ENCODE results near the gene MBD1. TPM values are rescaled to one million over a fixed set of nuclear protein-coding genes. Genes with fewer than 3 reads are reported as not detected.

Gene MBD1, protein sequence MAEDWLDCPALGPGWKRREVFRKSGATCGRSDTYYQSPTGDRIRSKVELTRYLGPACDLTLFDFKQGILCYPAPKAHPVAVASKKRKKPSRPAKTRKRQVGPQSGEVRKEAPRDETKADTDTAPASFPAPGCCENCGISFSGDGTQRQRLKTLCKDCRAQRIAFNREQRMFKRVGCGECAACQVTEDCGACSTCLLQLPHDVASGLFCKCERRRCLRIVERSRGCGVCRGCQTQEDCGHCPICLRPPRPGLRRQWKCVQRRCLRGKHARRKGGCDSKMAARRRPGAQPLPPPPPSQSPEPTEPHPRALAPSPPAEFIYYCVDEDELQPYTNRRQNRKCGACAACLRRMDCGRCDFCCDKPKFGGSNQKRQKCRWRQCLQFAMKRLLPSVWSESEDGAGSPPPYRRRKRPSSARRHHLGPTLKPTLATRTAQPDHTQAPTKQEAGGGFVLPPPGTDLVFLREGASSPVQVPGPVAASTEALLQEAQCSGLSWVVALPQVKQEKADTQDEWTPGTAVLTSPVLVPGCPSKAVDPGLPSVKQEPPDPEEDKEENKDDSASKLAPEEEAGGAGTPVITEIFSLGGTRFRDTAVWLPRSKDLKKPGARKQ
- 32.3 to 37.5 TPM (median 34.3 TPM) in 5 replicates for total RNA-seq (2022; extraction: Qiagen RNA extraction; ENCODE audit: low read depth)

DNA sequence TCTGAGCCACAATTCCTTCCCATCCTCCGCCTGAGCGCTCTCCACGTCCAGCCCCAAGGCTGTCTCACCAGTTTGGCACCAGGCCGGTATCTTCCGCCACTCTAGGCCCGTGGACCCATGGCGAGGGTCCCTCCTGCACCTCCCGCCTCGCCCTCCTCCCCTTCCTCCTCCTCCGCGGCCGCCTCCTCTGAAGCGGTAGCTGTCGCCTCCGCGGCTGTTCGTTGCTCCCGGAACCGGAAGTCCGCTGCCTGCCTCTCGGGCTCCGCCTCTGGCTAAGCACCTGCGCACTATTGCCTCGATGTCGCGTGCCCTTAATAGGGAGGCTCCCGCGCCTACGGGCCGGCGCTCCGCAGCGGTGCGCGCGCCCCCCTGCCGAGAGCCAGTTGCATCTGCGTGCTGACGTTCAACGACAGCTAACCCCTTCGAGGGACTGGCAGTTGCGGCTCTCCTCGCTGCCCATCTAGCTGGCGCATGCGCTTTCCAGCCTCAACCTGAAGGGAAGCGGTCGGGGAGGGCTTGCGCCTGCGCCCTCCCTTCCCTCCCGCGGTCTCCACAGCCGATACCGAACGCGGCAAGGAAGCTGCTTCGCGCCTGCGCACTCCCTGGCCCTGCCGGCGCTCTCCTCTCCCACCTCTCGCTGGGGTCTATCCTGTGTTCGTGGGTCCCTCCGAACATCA lies at the start of gene MBD1:
Gene MBD1, minus strand, starts transcription at position 229 of the 677 bp plus-strand sequence. CDS start 1,531 bp downstream, outside the sequence.

DNA sequence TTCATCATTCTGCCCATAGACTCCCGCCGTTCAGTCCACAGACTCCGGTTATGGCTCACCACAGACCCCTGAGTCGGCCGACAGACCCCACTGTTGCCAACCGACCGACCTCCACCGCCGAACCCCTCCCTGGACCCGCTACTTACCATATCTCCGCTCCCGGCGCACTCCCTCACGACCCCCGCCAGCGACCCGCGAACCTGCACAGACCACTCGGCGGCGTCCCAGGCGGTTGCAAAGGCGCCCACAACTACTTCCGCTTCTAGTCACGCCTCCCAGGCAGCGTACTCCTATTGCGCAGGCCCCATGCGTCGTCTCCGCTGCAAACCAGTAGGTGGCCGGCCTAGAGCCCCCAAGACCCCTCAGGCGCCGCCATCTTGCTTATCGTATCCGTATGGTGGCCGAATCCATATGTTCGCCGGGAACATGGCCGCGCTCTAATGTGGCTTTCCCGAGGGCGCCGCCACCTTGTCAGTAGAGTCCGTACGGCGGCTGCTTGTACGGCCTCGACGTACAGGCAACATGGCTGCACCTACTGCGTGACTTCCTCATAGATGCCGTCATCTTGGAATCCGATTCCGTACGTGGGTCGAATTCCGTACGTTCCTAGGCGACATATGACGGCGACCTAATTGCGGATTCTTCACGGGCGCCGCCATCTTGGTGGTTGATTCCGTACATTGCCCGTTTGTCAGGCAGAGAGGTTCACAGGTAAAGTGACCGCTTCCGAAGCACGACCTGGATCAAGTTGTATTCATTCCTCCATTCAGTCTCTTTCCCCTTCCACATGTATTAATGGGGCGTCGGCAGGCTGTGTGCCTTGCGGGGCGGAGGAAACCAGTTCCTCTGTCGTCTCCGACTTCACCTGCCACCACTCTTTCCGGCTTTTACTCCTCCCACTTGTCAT lies 6.4 kb upstream of the MBD1 start, which contains the start of gene CXXC1:
Gene CXXC1, minus strand, starts transcription at position 252 of the 907 bp plus-strand sequence. Its CDS starts 103 bp downstream, at position 149.

DNA sequence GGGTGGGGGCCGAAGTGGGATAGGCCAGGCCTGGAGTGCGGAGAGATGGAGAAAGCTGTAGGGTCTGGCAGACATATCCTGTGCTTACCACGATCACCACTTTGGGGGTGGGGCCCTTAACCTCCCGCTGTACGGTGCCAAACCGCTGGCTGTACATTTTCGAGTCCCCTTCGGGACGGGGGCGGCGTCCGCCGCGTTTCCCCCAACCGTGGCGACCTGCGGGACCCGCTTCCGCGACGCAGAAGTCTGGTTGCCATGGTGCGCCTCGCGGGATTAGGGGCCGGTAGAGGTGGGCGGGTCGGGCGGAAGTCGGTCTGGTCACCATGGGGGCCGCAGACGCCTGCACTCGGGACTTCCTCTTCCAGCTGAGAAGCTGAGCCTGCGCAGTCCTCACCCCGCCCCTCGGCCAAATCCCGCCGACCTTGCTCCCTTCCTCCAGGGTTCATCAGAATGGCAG lies 15.0 kb downstream of the MBD1 start, which contains the start of gene CFAP53:
Gene CFAP53, minus strand, starts transcription at position 248 of the 457 bp plus-strand sequence. Its CDS starts 91 bp downstream, at position 157.

Other genes with a start within 250 kb of the MBD1 start
- gene MYO5B, start 86.4 kb downstream of the MBD1 start, total RNA-seq (2022; extraction: Qiagen RNA extraction; ENCODE audit: low read depth): 12.4 to 14.9 TPM (median 13.0 TPM) in 5 replicates
- 0.27 to 0.50 TPM (median 0.33 TPM) in 5 replicates for gene CFAP53, start 15.0 kb downstream of the MBD1 start, total RNA-seq (2022; extraction: Qiagen RNA extraction; ENCODE audit: low read depth)
- gene CXXC1, start 6.2 kb upstream of the MBD1 start, total RNA-seq (2022; extraction: Qiagen RNA extraction; ENCODE audit: low read depth): 42.8 to 56.8 TPM (median 49.7 TPM) in 5 replicates
- 12.2 to 15.2 TPM (median 15.0 TPM) in 5 replicates for gene SKA1, start 93.5 kb upstream of the MBD1 start, total RNA-seq (2022; extraction: Qiagen RNA extraction; ENCODE audit: low read depth)